A549 treated with CpdA at 1 μM for 4 hours (cell line): ENCODE measurements around the gene PURA. TPM values are rescaled to one million over a fixed set of nuclear protein-coding genes. Genes with fewer than 3 reads are reported as not detected.

ENCODE experiments used
- total RNA-seq: library from RNA; stranded (reverse); fragments of 200-300 nt; extraction: Qiagen RNA extraction; gene quantifications from 5 replicates; pipeline ENCODE4 v1.2.3, GENCODE V29; 2022; ENCODE audit warnings: low read depth

Gene PURA
- total RNA-seq: 5.0 to 6.3 TPM (median 5.8 TPM) in 5 replicates

GRCh38 chr5:140113699-140114263 lies at the start of gene PURA:
TSS of gene PURA (plus strand) at chr5:140114109. CDS start at chr5:140114182, 73 bp downstream.

GRCh38 chr5:140125637-140126036 lies 11.7 kb downstream of the PURA start, which contains the start of gene IGIP:
TSS of gene IGIP (plus strand) at chr5:140125937. CDS start at chr5:140128477, 2,540 bp downstream.

DNA sequence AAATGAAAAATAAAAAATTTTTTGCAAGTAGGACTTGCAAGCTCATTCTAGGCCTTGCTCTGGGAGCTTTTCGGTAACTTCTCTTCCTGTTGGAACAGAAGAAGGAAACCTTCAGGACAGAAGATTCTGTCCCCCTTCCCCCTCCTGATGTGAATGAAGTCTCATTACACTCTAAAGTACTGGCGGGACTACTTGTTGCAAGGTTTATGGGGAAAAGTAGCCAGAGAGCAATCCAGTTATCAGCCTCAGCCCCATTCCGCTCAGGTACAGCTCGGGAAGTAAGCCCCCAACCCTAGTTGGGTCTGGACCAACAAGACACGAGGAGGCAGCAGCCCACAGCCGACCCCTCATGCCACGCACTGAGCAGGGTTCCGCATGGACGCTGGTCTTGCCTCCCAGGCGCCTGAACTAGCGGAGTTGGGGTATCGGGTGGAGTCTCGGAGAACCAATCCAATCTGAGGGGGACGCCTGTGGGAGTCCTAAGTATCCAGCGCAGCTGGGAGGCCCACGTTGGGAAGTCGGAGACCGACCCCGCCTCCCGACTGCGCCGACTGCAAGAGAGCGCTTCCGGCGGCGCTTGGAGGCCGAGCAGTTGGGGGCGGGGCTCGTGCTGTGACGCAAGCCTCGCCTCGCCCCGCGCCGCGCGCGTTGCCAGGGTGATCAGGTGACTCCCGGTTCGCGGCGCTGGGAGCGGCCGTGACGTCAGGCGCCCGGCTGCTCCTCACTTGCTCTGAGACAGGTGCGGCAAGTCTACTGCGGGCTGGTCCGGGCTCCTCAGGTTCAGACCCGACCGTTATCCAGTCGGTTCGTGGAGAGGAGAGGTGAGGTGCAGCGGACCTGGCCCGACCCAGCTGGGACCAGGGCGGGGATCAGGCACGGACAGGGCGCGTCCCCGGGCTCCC lies 60.8 kb downstream of the PURA start, which contains the start of gene CYSTM1:
Gene CYSTM1, plus strand, starts transcription at position 724 of the 902 bp plus-strand sequence. CDS start 19,278 bp downstream, outside the sequence.

Other genes with a start within 250 kb of the PURA start
- 1.7 to 2.5 TPM (median 1.9 TPM) in 5 replicates for gene NRG2, start 70.8 kb upstream of the PURA start, total RNA-seq
- gene IGIP, start 11.8 kb downstream of the PURA start, total RNA-seq: 0.91 to 1.2 TPM (median 1.0 TPM) in 5 replicates
- gene CYSTM1, start 61.1 kb downstream of the PURA start, total RNA-seq: 152 to 212 TPM (median 161 TPM) in 5 replicates
- 91.1 to 135 TPM (median 93.0 TPM) in 5 replicates for gene PFDN1, start 189.0 kb downstream of the PURA start, total RNA-seq
- gene HBEGF, start 232.5 kb downstream of the PURA start, total RNA-seq: 6.5 to 7.8 TPM (median 7.5 TPM) in 5 replicates
- gene SLC4A9, start 246.1 kb downstream of the PURA start, total RNA-seq: 0.01 TPM in 1 of 5 replicates, not detected in the others